Uterus (tissue), 2 donors: ENCODE results near the gene IQSEC1.
A peak's percentile ranks its signal among the peaks of the same experiment; 100 is the strongest.

Experiments
- POLR2A ChIP-seq, 2 donors: fragments of 450-650 bp; IDR thresholded peaks; one replicate each; pipeline ENCODE4 v1.6.1; 2016; ENCODE audit warnings: antibody characterized with exemption in 2 of 2, mild to moderate bottlenecking in 1 of 2, moderate library complexity in 1 of 2
- TF ChIP-seq, protein P1 (sequence below), 4 experiments: fragments of 200-600 bp in 2 of 4; fragments of 450-650 bp in 2 of 4; sonication (generic) in 2 of 4; IDR thresholded peaks; one replicate each; pipeline ENCODE4 v1.5.1; 2016 to 2019; ENCODE audit warnings: antibody characterized with exemption in 4 of 4, mild to moderate bottlenecking in 2 of 4, moderate library complexity in 1 of 4

DNA sequence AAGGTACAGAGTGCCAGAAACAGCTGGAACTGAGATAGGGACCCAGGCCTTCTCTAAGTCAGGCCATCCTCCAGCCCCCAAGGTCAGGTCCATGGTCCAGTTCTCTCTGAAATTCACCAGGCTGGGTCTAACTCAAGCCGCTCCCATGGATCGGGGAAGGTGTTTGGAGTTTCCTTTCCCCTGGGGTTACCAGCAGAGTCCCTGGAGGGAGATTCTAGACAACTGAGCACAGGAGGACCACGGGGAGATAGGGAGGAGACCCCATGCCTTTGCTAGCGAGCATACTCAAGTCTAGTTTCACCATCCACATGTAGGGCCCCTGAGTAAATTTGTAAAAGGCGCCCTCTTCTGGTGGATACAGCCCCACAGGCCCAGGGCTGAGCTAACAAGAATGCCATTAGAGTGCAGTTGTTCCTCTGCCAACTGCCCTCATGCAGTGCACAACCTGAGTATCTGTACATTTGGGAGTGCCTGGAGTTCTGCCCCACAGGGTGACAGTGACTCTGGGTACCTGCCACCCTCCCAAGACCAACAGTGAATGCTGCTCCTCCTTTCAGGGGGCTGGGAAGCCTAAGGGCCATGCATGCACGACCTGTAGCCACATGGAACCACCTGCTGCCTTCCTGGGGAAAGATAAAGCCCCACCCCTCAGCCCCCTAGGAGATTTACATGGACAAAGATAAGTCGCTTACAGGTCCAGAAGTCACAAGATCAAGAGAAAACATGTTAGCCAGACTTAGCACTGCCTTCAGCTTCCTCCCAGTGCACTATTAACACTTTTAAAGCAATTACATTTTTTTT is 89.0 kb downstream of the IQSEC1 start:
- TF ChIP-seq, protein P1, sequence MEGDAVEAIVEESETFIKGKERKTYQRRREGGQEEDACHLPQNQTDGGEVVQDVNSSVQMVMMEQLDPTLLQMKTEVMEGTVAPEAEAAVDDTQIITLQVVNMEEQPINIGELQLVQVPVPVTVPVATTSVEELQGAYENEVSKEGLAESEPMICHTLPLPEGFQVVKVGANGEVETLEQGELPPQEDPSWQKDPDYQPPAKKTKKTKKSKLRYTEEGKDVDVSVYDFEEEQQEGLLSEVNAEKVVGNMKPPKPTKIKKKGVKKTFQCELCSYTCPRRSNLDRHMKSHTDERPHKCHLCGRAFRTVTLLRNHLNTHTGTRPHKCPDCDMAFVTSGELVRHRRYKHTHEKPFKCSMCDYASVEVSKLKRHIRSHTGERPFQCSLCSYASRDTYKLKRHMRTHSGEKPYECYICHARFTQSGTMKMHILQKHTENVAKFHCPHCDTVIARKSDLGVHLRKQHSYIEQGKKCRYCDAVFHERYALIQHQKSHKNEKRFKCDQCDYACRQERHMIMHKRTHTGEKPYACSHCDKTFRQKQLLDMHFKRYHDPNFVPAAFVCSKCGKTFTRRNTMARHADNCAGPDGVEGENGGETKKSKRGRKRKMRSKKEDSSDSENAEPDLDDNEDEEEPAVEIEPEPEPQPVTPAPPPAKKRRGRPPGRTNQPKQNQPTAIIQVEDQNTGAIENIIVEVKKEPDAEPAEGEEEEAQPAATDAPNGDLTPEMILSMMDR (IDR thresholded peaks at IDR 0.05) = peak; percentile 48 to 58 (median 51)
- no peak for TF ChIP-seq POLR2A (IDR thresholded peaks at IDR 0.05)
